ENCODE measurements around the gene CALML5.

Gene CALML5

DNA sequence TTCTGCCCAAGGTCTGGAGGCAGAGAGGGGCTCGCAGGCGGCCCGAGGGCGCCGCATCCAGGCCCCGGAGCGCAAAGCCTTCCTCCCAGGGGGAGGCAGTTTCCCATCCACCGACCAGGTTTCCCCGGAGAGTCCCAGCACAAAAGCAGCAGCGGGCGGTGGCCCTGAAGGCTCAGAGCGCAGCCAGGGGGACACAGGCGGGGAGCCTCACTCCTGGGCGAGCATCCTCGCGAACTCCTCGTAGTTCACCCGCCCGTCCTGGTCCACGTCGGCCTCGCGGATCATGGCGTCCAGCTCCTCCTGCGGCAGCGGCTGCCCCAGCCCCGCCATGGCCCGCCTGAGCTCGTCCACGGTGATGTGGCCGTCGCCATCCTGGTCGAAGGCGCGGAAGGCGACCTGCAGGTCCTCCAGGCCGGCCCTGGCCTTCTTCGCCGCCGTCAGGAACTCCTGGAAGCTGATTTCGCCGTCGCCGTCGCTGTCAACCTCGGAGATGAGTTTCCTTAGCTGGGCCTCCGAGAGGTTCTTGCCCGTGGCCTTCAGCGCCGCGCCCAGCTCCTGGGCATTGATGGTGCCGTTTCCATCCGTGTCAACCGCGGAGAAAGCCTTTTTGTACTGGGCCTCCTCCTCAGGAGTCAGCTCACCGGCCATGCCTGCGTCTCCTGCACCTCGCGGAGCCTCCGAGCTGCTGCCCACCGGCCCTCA lies 428 bp downstream of the CALML5 start:
- no peak for DNase-seq

DNA sequence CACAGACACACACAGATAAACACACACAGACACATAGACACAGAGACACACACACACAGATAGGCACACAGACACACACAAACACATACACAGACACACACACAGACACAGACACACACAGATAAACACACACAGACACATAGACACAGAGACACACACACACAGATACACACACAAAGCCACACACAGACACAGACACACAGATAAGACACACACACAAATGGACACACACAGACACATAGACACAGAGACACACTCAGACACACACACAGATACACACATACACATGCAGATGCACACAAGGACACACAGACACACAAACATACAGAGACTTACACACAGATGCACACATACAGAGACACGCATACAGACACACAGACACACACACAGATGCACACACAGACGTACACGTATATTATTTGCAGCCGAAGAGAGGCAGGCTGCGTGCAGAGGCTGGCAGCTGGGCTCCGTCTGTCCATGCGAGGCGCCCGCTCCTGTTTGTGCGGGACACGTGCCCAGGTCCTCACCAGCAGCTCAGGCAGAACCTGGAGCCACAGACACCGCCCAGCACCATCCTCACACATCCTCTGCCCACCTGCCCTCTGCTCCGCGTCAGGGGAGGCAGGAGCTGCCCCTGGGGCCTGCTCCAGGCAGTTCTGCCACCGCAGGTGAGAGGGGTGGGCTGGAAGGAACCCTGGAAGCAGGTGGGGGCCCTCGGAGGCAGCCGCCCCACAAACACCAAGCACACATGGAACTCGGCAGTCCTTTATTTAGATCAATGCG lies 1.2 kb downstream of the CALML5 start:
- DNase-seq, result no peak

DNA sequence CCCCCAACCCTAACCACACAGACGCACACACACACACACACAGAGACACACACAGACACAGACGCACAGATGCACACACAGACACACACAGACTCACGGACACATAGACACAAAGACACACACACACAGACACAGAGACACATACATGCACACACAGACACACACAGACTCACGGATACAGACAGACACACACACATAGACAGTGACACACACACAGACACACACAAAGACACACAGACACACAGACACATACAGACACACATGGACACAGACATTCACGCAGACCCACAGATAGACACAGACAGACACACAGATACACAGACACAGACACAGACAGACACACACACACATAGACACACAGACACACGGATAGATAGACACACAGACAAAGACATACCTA lies 2.1 kb downstream of the CALML5 start:
- DNase-seq, result no peak

DNA sequence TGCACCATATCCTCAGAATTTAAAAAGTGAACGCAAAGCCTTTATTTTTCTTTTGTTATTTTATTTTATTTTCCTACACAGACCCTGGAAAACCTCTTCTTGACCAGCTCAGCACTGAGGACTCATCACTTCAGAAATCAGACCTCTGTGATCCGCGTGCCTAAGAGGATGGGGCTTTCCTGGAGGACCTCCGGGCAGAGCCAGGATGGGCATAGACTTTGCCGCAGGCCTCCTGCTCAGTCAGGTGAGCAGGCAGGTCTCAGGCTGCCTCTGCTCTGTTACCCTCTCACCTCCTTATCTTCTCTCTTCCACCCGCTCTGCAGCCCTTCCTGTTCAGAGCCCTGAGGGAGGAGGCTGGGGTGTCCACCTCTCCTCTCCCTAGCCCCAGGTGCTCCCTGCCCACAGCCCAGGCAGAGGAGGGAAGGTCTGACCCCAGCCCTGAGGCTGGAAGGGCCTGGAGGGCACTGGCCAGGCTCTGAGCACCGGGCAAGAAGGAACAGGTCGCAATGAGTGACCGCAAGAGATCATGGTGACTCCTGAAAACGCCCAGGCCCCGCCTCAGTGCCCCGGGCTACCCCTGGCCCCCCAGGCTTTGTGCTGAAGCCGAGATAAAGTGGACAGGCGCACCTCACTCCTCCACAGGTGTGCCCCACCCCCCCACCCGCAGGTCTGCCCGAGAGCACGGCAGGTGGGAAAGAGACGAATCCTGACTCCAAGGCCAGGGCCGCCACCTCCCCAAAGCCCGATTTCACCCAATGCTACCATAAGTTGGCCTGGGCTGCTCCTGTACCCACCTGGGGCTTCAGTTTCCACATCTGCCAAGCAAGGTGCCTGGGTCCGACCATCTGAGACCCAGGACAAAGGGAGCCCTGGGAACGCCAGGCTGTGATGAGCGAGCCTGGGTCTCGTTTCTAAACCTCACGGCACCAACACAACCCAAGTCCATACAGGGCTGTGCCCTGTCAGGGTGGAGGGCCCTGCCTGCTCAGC lies 2.8 kb downstream of the CALML5 start:
- DNase-seq, result no peak

DNA sequence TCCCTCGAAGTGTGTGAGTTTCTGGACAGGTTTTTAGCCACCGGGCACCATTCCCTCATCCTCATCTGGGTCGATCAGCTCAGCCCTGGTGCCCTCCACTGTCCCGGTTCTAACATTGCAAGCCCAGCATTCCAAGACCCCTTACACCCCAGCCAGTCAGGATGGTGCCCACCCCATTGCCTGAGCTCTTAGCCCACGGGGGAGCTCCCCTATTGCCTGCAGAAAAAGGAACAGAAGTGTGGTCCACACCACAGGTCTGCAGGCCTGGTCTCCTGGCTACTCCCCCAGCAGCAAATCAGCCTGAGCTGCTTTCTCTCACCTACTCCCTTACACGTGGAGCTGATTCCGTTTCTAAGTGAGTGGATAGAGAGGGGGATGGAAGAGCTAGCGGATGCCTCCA lies 4.8 kb downstream of the CALML5 start:
- DNase-seq, result no peak

DNA sequence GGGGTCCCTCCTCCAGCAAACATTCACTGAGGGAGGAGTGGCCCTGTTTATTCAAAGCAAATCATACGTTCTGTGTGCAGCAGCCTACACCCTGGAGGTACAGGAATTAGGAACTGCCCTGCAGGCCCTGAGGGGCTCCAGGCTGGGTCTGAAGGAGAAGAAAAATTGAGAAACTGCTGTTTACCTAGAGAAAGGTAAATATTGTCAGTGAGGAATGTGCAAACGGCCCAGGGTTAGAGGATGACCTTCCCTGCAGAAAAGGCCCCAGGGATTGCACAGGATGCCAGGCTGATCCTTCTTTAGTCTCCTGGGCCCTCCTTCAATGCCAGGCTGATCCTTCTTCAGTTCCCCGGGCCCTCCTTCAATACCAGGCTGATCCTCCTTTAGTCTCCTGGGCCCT lies 5.7 kb downstream of the CALML5 start:
- DNase-seq, result no peak

DNA sequence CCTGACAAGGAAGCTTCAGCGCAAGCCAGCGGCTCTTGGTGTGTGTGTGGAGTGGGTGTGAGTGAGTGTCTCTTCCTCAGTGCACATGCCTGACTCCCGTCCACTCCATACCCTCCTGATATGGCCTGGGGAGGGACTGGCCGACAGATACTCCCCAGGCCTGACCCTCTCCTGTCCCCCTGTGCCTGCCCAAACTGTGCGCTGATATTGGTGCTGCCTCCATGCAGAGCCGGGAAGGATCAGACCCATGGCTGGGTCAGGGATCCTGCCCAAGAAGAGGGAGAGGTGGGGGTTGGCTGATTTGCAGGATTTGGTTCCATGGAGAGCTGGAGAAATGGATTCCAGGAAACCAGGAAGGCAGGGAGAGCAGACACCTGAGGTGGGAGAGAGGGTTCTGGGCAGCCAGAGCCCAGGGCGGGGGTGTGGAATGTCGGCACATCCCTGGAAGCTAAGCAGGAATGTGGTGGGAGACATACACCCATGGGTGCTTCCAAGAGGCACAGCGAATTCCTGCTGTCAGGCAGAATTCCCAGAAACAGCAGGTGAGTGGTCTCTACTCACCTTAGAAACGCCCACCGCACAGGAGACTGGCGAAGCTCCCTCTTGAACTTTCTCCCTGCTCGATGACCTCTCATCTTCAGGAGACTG lies 6.3 kb downstream of the CALML5 start:
- no peak for DNase-seq

DNA sequence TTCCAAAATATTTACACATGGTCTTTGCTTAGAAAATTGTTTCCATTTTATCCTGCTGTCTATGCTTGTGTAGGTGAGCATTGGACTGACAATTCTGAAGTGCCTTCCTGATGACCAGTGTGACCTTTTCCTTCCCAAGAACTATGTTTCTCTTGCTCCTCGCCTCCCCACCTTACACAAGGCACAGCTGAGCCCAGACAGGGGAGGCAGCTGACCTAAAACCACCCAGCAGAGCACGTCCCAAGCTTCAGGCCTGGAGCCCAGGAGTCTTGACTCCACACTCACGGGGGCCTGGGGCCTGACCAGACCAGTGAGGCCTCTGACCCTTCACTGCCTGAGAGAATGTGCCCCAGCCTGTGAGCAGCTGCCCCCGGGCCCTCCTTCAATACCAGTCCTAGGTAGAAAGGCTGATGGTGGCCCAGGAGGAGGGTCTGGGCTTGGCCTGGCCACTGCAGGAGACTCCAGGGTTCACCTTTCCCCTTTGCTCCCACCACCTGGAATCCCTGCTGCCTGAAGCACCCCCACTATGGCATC lies 7.0 kb downstream of the CALML5 start:
- DNase-seq, result no peak

DNA sequence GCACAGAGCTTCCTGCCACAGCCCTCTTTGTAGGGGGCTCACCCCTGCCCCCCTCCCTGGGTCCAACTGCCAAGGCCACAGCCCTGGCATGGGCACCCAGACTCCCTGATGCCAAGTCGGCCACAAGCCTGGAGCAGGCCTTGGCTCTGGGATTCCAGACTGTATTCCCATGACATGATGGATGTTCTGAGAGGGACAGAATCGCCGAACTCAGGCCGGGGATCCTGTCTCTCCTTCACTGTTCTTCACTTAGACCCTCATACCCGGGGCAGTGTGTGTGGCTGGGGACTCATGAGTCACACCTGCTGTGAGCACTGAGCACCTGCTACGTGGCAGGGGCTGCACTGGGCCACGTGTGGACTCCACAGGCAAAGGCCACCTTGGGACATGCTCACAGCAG lies 7.9 kb downstream of the CALML5 start:
- no peak for DNase-seq

DNA sequence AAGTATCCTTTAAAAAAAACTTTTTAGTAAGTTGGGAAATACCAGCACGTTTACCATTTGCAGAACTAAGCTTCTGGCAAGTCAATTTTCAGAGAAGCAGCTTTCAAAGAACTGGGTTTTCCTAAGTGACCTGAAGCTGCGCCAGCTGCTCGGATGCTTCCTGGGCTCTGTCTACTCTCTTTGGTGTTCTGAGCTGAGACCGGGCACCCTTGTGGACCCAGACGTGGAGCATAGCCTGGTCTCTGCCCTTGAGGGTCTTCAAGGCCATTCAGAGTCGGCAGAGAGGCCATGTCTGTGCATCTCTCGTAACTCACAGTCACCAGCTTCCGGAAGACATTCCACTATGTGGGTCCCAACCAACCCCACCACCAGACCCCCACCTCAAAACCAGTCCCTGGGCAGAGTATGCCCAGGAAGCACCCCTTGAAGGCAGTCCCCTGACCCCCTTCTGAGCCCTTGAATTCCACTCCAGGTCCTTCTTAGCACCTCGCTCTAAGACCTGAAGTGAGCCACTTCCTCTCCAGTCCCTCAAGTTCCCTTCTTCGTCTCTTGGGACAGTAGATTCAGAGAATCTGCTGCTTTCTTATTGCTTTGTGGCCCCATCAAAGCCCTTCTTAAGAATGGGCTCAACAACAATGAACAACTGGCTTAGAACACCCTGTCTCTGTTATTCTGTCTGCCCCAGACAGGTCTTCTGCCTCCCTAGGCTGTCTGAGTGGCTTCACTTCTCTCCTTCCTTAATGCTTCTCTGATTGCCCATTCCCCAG lies 8.5 kb downstream of the CALML5 start:
- no peak for DNase-seq

DNA sequence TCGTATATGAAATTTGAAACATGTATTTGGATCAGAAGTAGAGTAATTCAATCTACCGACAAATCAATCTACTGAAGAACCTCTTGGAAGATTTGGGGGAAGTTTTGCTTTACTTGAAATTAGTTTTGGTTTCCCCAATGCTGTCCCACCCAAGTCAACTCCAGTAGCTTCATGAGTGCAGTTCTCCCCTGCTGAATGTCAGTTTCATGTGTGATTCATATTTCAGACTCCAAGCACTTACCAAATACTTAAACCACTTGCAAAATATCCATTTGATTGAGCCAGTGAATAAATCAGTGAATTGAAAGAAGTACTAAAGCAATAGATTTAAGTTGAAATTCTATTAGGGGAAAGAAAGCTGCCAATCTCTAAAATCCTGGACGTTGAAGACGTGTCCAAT lies 9.3 kb downstream of the CALML5 start:
- peak; percentile 28 for DNase-seq

DNA sequence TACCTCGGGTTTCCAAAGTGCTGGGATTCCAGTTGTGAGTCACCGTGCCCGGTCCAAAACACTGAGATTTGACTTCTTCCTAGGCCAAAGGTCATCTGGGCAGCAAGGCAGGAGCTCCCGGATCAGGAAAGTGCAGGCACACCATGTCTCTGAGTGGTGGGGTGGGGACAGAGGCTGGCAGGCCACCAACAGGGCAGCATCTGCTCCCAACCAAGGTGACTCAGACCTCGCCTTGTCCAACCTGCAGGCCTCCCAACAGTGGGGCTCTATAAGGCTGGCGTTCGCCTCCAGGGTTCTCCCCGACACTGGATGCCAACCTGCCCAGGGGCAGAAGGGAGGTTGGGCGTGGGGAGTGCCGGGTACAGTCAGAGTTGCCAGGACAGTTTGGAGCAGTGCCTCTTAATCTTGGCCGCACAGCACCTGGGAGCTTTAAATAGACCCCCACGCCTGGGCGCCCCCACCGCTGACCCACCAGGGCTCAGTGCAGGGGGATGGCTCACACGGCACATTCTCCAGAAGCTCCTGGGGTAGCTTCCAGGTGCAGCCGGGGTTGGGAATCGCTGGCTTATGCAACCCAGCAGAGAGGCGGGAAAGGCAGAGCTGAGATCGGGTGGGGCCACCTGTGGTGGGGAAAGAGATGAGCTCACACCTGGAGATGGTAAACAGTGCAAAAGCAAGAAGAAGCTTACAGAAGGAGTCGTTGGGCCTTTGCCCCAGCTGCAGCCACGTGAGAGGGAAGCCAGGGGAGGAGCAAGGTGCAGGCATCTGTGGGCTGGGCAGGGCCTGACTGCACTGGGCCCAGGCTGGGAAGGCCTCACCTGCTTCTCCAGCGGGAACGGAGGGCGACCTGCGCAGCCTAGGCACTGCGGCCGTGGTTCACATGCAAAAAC lies 10.9 kb downstream of the CALML5 start:
- DNase-seq, result no peak

DNA sequence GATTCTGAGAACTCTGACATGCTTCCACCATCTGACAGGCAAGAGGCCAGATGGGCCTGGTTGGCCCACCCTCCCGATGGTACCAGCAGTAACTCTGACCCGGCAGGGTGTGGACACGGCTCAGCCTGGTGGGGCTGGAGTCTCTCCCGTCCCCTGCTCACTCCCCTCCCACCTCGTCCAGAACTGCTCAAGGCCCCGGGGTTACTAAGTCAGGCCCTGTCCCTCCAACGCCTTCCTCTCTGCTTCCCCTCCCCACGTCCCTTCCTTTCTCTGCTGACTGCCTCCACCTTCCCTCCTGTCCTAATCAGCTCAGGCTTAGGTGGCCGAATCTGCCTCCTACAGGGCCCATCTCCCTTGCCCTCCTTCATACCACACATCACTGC lies 12.5 kb downstream of the CALML5 start:
- no peak for DNase-seq

DNA sequence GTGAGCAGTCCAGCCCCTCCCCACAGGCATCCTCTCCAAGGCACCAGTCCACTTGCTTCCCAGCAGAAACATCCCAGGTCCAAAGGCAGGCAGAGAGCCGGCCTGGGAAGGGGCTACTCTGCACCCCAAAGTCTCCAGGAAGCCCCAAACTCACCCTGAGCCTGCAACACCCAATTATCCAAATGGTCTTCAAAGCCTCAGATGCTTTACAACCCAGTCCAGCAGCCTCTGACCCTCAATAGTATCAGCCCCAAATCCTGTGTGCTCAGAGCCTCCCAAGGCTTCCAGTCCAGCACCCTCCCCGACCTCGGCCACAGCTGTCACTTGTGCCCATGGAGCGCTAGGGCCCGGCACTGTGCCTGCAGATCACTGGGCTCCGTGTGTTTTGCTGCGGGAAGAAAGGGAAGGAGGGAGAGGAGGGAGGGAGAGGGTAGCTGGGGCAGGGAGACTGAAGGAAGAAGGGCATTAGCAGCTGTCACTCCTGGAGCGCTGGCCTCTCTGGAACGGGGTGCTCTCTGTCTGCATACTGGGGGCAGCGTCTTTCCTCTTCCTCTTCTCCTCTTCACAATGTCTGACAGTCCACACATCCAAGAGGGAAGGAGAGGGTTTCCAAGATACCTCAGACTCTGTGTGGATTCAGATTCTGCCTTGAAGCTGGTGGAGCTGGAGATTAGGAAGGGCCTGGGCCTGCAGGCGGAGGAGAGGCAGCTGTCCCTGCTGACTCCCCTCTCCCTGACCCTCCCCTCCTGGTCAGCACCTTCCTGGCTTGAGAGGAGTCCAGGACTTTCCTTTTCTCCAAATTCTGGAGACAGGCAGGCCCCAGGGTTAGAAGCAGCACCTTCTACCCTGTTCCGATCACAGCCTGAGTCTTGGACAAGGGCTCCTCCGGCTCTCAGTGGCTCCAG lies 13.2 kb downstream of the CALML5 start:
- DNase-seq, result no peak

DNA sequence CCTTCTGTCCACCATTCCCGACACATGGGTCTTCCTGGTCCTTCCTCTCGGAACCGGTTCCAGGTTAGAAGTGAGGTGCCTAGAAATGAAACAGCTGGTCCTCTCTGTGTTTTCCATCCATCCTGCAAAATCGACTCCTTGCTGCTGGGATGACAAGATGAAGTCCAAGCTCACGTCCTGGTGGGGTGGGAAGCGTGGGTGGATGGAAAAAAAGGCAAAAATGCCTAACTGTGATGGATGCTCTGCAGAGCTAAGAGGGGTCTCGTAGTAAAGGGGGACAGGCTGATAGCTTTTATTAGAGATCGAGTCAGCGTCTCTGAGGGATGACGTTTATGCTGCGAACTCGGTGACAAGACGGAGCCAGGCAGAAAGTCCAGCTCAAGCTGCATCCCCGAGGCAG lies 14.1 kb downstream of the CALML5 start:
- no peak for DNase-seq

DNA sequence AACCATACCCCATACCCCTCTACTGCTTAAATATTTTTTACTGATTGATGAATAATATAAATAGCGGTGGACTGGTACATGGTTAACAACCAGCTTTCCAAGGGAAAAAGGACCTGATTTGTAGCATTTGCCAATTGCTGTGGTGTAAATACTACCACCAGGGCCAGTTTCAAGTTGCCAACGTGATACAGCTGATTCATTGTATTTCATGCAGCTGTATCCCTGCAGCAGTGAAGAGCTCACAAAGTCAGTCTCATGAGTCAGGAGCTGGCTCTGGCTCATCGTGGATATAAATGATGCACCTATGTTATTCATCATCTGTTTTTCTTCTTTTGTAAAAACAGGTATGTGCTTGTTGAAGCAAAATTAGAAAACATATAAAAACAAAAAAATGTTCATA lies 15.2 kb downstream of the CALML5 start:
- DNase-seq, result no peak

DNA sequence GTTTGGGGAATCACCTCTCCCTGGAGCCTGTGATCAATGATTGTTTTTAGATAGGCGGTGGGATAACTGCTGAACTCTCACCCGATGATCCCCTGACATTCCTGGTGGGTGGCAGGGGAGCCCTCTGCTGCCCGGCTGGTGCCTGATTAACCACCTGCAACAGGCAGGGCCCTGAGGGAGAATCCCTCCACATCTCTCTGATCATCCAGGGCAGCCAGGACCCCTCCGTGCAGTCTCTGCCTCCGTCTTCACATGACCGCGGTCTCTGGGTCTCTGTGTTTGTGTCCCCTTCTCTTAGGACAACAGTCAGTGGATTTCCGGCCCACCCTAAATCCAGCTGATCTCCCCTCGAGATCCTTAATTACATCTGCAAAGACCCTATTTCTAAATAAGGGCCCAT lies 17.4 kb downstream of the CALML5 start:
- DNase-seq, result no peak

DNA sequence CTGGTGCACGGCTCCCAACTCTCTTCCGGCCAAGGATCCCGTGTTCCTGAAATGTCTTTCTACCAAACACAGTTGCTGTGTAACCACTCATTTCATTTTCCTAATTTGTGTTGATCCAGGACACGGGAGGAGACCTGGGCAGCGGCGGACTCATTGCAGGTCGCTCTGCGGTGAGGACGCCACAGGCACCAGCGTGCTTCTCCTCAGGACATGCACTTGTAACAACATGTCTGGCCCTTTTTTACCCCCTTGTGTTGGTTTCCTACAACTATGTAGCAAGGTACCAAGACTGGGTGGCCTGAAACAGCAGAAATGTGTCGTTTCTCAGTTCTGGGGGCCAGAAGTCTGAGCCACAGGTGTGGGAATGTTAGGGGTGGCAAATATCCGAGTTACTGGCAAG lies 18.2 kb downstream of the CALML5 start:
- no peak for DNase-seq

DNA sequence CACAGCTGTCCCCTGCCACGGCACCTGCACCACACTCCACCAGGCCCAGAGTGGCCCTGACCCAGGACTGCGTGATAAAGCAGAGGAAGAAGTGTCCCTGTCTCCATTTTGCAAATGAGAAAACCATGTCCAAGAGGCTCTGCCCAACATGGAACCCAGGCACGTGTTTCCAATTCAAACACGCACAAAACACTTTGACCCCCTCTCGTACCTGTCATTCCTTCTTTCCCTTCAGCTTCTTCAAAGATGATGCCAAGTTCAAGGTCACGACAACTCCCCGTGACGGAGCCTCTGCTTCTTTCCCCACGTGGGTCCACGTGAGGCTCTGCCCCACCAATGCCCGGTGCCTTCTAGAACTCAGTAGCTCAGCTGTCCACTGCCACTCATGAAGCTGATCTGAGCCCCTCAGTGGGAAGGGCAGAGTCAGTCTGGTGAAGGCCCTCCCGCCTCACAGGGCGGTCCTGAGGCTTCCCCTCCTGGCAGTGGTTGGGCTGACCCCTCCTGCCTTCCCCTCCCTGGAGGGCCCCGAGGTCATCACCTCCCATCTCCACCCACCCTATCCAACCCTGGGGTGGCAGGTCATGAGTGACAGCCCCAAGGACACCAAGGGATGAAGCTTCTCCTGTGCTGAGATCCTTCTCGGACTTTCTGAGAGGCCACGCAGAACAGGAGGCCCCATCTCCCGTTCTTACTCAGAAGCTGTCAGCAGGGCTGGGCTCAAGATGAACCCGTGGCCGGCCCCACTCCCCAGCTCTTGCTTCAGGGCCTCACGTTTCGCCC lies 19.0 kb downstream of the CALML5 start:
- no peak for DNase-seq

All from inflammatory macrophage treated with lipopolysaccharide for 4 hours (primary cell).